HCT116 (cell line): Measurements from ENCODE around the gene COBL. TPM values are rescaled to one million over a fixed set of nuclear protein-coding genes. Genes with fewer than 3 reads are reported as not detected.

Experiments
- ATAC-seq: fragments of 200-7000 bp; cut with Tn5 transposase; 2 replicates; pipeline ENCODE4 v1.9.1; 2020; ENCODE audit warnings: mild to moderate bottlenecking, moderate library complexity
- BruUV-seq: library from RNA; stranded (reverse); fragments of 400-500 nt; replicated peaks from 2 replicates; lab custom pipeline; 2021; lab: Mats Ljungman, UMichigan
- CTCF ChIA-PET: fragments of 300-600 bp; sonication (Branson Sonifier 250); formaldehyde crosslinking; loops from one replicate; lab custom pipeline; 2021; ENCODE audit warnings: antibody characterized with exemption; lab: Charles Lee
- POLR2A ChIA-PET: fragments of 300-600, 350-600 bp; sonication (Branson Sonifier 250); formaldehyde crosslinking; loops from one replicate; lab custom pipeline; 2021; ENCODE audit warnings: antibody characterized with exemption; lab: Charles Lee
- RAD21 ChIA-PET, 2 experiments: fragments of 300-600 bp; sonication (Branson Sonifier 250); formaldehyde crosslinking; loops; one replicate each; lab custom pipeline; 2023; ENCODE audit warnings: low total read pairs in 2 of 2; ENCODE audit not compliant: uncharacterized antibody in 2 of 2, unreplicated experiment in 2 of 2, low non-redundant PET in 1 of 2; lab: Charles Lee
- DNase-seq: peaks from one replicate; pipeline ENCODE4 v3.0.0-alpha.2; 2010; ENCODE audit warnings: low read depth, low spot score
- H2AFZ ChIP-seq: fragments of 200-600 bp; shearing (Covaris generic), sonication (generic); 2 replicates; pipeline ENCODE4 v1.6.1; 2017; ENCODE audit warnings: low read depth, mixed run types, mixed read lengths, antibody characterized with exemption, low read length; ENCODE audit not compliant: poor library complexity, severe bottlenecking
- H3K27ac ChIP-seq: 2 replicates; pipeline ENCODE4 v1.5.1; 2012; ENCODE audit warnings: low read depth, low read length
- H3K27me3 ChIP-seq: fragments of 200-600 bp; sonication (generic); 2 replicates; pipeline ENCODE4 v1.6.1; 2016; ENCODE audit warnings: mixed run types, low read length, mixed read lengths; ENCODE audit not compliant: insufficient read depth
- H3K36me3 ChIP-seq, 2 experiments: fragments of 200-500 bp in 1 of 2; fragments of 200-600 bp in 1 of 2; sonication (Bioruptor generic) in 1 of 2; sonication (generic) in 1 of 2; 2 replicates each; pipeline versions ENCODE4 v1.5.1 to v1.6.1; 2014 to 2016; ENCODE audit warnings: low read length in 2 of 2, inconsistent platforms in 1 of 2, mixed read lengths in 1 of 2, mixed run types in 1 of 2; ENCODE audit not compliant: insufficient read depth in 2 of 2, control insufficient read depth in 1 of 2
- H3K4me1 ChIP-seq, 2 experiments: fragments of 200-600 bp in 1 of 2; sonication (generic) in 1 of 2; 2 replicates each; pipeline versions ENCODE4 v1.5.1 to v1.6.1; 2012 to 2017; ENCODE audit warnings: low read length in 2 of 2, inconsistent platforms in 1 of 2, mild to moderate bottlenecking in 1 of 2, mixed read lengths in 1 of 2, mixed run types in 1 of 2, moderate library complexity in 1 of 2; ENCODE audit not compliant: insufficient read depth in 2 of 2, control insufficient read depth in 1 of 2
- H3K4me2 ChIP-seq: fragments of 200-600 bp; sonication (generic); 2 replicates; pipeline ENCODE4 v1.6.1; 2017; ENCODE audit warnings: mixed run types, low read length, mixed read lengths
- H3K4me3 ChIP-seq, 2 experiments: fragments of 200-600 bp in 1 of 2; sonication (generic) in 1 of 2; replicated peaks in 1 of 2; 2 replicates each; pipeline ENCODE4 v1.5.1; 2011 to 2016; ENCODE audit warnings: low read length in 2 of 2, control low read depth in 1 of 2, low read depth in 1 of 2, mild to moderate bottlenecking in 1 of 2, mixed read lengths in 1 of 2, mixed run types in 1 of 2
- H3K79me2 ChIP-seq: fragments of 200-600 bp; sonication (generic); 2 replicates; pipeline ENCODE4 v1.6.1; 2017; ENCODE audit warnings: mild to moderate bottlenecking, mixed run types, low read length, moderate library complexity, mixed read lengths; ENCODE audit not compliant: insufficient read depth
- H3K9ac ChIP-seq: fragments of 200-600 bp; sonication (generic); 2 replicates; pipeline ENCODE4 v1.6.1; 2016; ENCODE audit warnings: low read length, mixed read lengths
- H3K9me2 ChIP-seq: fragments of 200-600 bp; sonication (generic), shearing (Covaris generic); 2 replicates; pipeline ENCODE4 v1.6.1; 2017; ENCODE audit warnings: mixed run types, mild to moderate bottlenecking, moderate library complexity; ENCODE audit not compliant: insufficient read depth
- H3K9me3 ChIP-seq, 2 experiments: fragments of 200-500 bp in 1 of 2; fragments of 200-600 bp in 1 of 2; sonication (Bioruptor generic) in 1 of 2; sonication (generic) in 1 of 2; 2 replicates each; pipeline ENCODE4 v1.6.1; 2014 to 2017; ENCODE audit warnings: low read length in 2 of 2, mixed read lengths in 2 of 2, inconsistent platforms in 1 of 2, low read depth in 1 of 2, mild to moderate bottlenecking in 1 of 2, mixed run types in 1 of 2, moderate library complexity in 1 of 2; ENCODE audit not compliant: control insufficient read depth in 1 of 2, insufficient read depth in 1 of 2
- H4K20me1 ChIP-seq: fragments of 200-600 bp; sonication (generic), shearing (Covaris generic); 2 replicates; pipeline ENCODE4 v1.6.1; 2017; ENCODE audit warnings: mixed run types, mild to moderate bottlenecking, moderate library complexity; ENCODE audit not compliant: insufficient read depth
- CBX3 ChIP-seq: IDR thresholded peaks from 2 replicates; pipeline ENCODE4 v1.6.1; 2012; ENCODE audit warnings: low read depth
- CEBPB ChIP-seq: IDR thresholded peaks from 2 replicates; pipeline ENCODE4 v1.6.1; 2012; ENCODE audit warnings: low read depth
- EGR1 ChIP-seq: IDR thresholded peaks from 2 replicates; pipeline ENCODE4 v1.6.1; 2012; ENCODE audit warnings: low read depth
- ELF1 ChIP-seq: IDR thresholded peaks from 2 replicates; pipeline ENCODE4 v1.6.1; 2012; ENCODE audit warnings: low read depth, borderline replicate concordance
- EZH2 ChIP-seq: fragments of 200-600 bp; sonication (generic); IDR thresholded peaks from 2 replicates; pipeline ENCODE4 v1.6.1; 2017; ENCODE audit warnings: antibody characterized with exemption, mixed run types
- FOSL1 ChIP-seq: IDR thresholded peaks from 2 replicates; pipeline ENCODE4 v1.6.1; 2012; ENCODE audit warnings: low read depth
- JUND ChIP-seq: IDR thresholded peaks from 2 replicates; pipeline ENCODE4 v1.6.1; 2012
- POLR2A ChIP-seq: IDR thresholded peaks from 2 replicates; pipeline ENCODE4 v1.7.0; 2011; ENCODE audit warnings: borderline replicate concordance; ENCODE audit not compliant: insufficient read depth, insufficient read length; ENCODE audit errors: extremely low read depth
- RAD21 ChIP-seq: IDR thresholded peaks from 2 replicates; pipeline ENCODE4 v1.6.1; 2012; ENCODE audit warnings: low read depth, mild to moderate bottlenecking
- SIN3A ChIP-seq: IDR thresholded peaks from 2 replicates; pipeline ENCODE4 v1.6.1; 2012; ENCODE audit warnings: low read depth
- SP1 ChIP-seq: IDR thresholded peaks from 2 replicates; pipeline ENCODE4 v1.6.1; 2012; ENCODE audit warnings: low read depth
- SRF ChIP-seq: IDR thresholded peaks from 2 replicates; pipeline ENCODE4 v1.6.1; 2012; ENCODE audit warnings: low read depth
- YY1 ChIP-seq: IDR thresholded peaks from 2 replicates; pipeline ENCODE4 v1.6.1; 2011; ENCODE audit warnings: low read length, low read depth, moderate library complexity, mild to moderate bottlenecking; ENCODE audit not compliant: insufficient replicate concordance; ENCODE audit errors: extremely low read depth
- ZFX ChIP-seq: fragments of 450-650 bp; IDR thresholded peaks from 2 replicates; pipeline ENCODE4 v1.6.1; 2017
- ZNF274 ChIP-seq: fragments of 200-500 bp; sonication (Bioruptor generic); IDR thresholded peaks from 2 replicates; pipeline ENCODE4 v1.6.1; 2014; ENCODE audit warnings: mild to moderate bottlenecking, low read depth, low read length, inconsistent platforms
- intact Hi-C: fragments of 100-400 bp; cut with micrococcal nuclease; formaldehyde crosslinking; loops from 2 replicates; pipeline ENCODE4 v1.10.0; 2022
- total RNA-seq: library from RNA; stranded (reverse); gene quantifications from one replicate; pipeline ENCODE4 v1.2.1, GENCODE V29; 2021; ENCODE audit not compliant: unreplicated experiment
- TF ChIP-seq, protein P1 (sequence below): IDR thresholded peaks from 2 replicates; pipeline ENCODE4 v1.6.1; 2012
- TF ChIP-seq, protein P2 (sequence below), 3 experiments: fragments of 200-600 bp in 1 of 3; sonication (generic) in 1 of 3; IDR thresholded peaks in 2 of 3; conservative IDR thresholded peaks in 1 of 3; 2 replicates each; pipeline ENCODE4 v1.5.1; 2012 to 2017; ENCODE audit warnings: low read depth in 2 of 3, low read length in 2 of 3, antibody characterized with exemption in 1 of 3, borderline replicate concordance in 1 of 3, control low read depth in 1 of 3, mild to moderate bottlenecking in 1 of 3, mixed read lengths in 1 of 3, mixed run types in 1 of 3, moderate library complexity in 1 of 3; ENCODE audit not compliant: insufficient read depth in 1 of 3
- TF ChIP-seq, protein P3 (sequence below): IDR thresholded peaks from 2 replicates; pipeline ENCODE4 v1.6.1; 2012; ENCODE audit warnings: low read depth
- TF ChIP-seq, protein P4 (sequence below): IDR thresholded peaks from 2 replicates; pipeline ENCODE4 v1.6.1; 2011; ENCODE audit warnings: mild to moderate bottlenecking, low read length, moderate library complexity; ENCODE audit not compliant: insufficient replicate concordance; ENCODE audit errors: extremely low read depth

COBL gene
- total RNA-seq, 1 experiment from 2014 or later, result 19.3 TPM

DNA sequence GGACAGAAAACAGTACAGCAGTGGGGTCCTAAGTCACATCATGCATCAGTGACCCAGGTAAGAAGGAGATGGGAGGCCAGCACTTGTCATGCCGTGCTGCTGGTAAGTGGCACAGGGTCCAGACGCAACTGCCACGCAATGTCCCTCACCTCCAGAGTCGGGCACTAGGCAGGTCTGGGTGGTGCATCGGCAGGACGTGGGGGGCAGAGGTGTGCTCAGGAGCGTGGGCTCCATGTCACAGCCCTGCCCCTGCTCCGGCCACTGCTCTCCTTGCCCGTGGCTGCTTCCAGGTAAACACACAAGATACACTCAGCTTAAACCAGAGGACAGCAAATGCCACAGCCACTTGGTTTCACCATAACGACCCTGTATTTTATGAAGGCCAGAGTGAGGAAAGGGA, 47.3 kb downstream of the COBL start:
- H3K79me2 ChIP-seq, result no peaks in the 10 kb centered on the region
- TF ChIP-seq CEBPB (no peak), FOSL1 (no peak), ELF1 (no peak), EGR1 (no peak), ZFX (no peak), POLR2A (no peak), CBX3 (no peak), ZNF274 (no peak), SP1 (no peak), YY1 (no peak), JUND (no peak), EZH2 (no peak), RAD21 (no peak), SRF (no peak), SIN3A (no peak)
- TF ChIP-seq, protein P1, sequence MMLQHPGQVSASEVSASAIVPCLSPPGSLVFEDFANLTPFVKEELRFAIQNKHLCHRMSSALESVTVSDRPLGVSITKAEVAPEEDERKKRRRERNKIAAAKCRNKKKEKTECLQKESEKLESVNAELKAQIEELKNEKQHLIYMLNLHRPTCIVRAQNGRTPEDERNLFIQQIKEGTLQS, result no peak
- TF ChIP-seq, protein P2, sequence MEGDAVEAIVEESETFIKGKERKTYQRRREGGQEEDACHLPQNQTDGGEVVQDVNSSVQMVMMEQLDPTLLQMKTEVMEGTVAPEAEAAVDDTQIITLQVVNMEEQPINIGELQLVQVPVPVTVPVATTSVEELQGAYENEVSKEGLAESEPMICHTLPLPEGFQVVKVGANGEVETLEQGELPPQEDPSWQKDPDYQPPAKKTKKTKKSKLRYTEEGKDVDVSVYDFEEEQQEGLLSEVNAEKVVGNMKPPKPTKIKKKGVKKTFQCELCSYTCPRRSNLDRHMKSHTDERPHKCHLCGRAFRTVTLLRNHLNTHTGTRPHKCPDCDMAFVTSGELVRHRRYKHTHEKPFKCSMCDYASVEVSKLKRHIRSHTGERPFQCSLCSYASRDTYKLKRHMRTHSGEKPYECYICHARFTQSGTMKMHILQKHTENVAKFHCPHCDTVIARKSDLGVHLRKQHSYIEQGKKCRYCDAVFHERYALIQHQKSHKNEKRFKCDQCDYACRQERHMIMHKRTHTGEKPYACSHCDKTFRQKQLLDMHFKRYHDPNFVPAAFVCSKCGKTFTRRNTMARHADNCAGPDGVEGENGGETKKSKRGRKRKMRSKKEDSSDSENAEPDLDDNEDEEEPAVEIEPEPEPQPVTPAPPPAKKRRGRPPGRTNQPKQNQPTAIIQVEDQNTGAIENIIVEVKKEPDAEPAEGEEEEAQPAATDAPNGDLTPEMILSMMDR (IDR thresholded peaks at IDR 0.05 in 2 of 3, conservative IDR thresholded peaks at IDR 0.05 in 1 of 3; ENCODE audit: borderline replicate concordance in 1 of 3, insufficient read depth in 1 of 3, low read depth in 2 of 3, low read length in 2 of 3), result no peak
- TF ChIP-seq, protein P3, sequence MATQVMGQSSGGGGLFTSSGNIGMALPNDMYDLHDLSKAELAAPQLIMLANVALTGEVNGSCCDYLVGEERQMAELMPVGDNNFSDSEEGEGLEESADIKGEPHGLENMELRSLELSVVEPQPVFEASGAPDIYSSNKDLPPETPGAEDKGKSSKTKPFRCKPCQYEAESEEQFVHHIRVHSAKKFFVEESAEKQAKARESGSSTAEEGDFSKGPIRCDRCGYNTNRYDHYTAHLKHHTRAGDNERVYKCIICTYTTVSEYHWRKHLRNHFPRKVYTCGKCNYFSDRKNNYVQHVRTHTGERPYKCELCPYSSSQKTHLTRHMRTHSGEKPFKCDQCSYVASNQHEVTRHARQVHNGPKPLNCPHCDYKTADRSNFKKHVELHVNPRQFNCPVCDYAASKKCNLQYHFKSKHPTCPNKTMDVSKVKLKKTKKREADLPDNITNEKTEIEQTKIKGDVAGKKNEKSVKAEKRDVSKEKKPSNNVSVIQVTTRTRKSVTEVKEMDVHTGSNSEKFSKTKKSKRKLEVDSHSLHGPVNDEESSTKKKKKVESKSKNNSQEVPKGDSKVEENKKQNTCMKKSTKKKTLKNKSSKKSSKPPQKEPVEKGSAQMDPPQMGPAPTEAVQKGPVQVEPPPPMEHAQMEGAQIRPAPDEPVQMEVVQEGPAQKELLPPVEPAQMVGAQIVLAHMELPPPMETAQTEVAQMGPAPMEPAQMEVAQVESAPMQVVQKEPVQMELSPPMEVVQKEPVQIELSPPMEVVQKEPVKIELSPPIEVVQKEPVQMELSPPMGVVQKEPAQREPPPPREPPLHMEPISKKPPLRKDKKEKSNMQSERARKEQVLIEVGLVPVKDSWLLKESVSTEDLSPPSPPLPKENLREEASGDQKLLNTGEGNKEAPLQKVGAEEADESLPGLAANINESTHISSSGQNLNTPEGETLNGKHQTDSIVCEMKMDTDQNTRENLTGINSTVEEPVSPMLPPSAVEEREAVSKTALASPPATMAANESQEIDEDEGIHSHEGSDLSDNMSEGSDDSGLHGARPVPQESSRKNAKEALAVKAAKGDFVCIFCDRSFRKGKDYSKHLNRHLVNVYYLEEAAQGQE, result no peak
- TF ChIP-seq, protein P4, sequence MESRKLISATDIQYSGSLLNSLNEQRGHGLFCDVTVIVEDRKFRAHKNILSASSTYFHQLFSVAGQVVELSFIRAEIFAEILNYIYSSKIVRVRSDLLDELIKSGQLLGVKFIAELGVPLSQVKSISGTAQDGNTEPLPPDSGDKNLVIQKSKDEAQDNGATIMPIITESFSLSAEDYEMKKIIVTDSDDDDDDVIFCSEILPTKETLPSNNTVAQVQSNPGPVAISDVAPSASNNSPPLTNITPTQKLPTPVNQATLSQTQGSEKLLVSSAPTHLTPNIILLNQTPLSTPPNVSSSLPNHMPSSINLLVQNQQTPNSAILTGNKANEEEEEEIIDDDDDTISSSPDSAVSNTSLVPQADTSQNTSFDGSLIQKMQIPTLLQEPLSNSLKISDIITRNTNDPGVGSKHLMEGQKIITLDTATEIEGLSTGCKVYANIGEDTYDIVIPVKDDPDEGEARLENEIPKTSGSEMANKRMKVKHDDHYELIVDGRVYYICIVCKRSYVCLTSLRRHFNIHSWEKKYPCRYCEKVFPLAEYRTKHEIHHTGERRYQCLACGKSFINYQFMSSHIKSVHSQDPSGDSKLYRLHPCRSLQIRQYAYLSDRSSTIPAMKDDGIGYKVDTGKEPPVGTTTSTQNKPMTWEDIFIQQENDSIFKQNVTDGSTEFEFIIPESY, result no peak
- H3K9me2 ChIP-seq, result no peaks in the 10 kb centered on the region
- CTCF ChIA-PET, result no interaction called here
- H3K36me3 ChIP-seq, result no peaks in the 10 kb centered on the region
- DNase-seq (no peak), ATAC-seq (no peak)
- POLR2A ChIA-PET, result no interaction called here
- no peak overlapping the region for H3K27ac ChIP-seq
- no TSS peak for BruUV-seq
- no peak overlapping the region for H2AFZ ChIP-seq
- H3K4me3 ChIP-seq, result no peak overlapping the region
- H4K20me1 ChIP-seq, result no peaks in the 10 kb centered on the region
- H3K27me3 ChIP-seq, result no peaks in the 10 kb centered on the region
- H3K9ac ChIP-seq, result no peak overlapping the region
- no peak overlapping the region for H3K4me2 ChIP-seq
- no peaks in the 10 kb centered on the region; a peak in 2 of 4 replicates for H3K4me1 ChIP-seq
- H3K9me3 ChIP-seq, result no peaks in the 10 kb centered on the region
- RAD21 ChIA-PET, result no interaction called here
- intact Hi-C loops, result no loop called here
